SKM-1 (cell line): ENCODE measurements around the gene DOP1B.
A peak's percentile ranks its signal among the peaks of the same experiment; 100 is the strongest.
"Not testable (repeated sequence)": the region's sequence is repeated elsewhere in the genome, so short reads cannot be mapped to it uniquely, and the experiment has no call there.

Experiments used
- DNase-seq: peaks from one replicate; lab custom pipeline; 2025; ENCODE audit not compliant: unreplicated experiment; lab: John Stamatoyannopoulos, UW

The DOP1B gene, protein sequence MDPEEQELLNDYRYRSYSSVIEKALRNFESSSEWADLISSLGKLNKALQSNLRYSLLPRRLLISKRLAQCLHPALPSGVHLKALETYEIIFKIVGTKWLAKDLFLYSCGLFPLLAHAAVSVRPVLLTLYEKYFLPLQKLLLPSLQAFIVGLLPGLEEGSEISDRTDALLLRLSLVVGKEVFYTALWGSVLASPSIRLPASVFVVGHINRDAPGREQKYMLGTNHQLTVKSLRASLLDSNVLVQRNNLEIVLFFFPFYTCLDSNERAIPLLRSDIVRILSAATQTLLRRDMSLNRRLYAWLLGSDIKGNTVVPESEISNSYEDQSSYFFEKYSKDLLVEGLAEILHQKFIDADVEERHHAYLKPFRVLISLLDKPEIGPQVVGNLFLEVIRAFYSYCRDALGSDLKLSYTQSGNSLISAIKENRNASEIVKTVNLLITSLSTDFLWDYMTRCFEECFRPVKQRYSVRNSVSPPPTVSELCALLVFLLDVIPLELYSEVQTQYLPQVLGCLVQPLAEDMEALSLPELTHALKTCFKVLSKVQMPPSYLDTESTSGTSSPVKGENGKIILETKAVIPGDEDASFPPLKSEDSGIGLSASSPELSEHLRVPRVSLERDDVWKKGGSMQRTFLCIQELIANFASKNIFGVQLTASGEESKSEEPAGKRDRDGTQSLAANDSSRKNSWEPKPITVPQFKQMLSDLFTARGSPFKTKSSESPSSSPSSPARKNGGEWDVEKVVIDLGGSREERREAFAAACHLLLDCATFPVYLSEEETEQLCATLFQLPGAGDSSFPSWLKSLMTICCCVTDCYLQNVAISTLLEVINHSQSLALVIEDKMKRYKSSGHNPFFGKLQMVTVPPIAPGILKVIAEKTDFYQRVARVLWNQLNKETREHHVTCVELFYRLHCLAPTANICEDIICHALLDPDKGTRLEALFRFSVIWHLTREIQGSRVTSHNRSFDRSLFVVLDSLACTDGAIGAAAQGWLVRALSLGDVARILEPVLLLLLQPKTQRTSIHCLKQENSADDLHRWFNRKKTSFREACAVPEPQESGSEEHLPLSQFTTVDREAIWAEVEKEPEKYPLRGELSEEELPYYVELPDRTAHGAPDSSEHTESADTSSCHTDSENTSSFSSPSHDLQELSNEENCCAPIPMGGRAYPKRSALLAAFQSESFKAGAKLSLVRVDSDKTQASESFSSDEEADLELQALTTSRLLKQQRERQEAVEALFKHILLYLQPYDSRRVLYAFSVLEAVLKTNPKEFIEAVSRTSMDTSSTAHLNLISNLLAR (N-terminal part only)

DNA sequence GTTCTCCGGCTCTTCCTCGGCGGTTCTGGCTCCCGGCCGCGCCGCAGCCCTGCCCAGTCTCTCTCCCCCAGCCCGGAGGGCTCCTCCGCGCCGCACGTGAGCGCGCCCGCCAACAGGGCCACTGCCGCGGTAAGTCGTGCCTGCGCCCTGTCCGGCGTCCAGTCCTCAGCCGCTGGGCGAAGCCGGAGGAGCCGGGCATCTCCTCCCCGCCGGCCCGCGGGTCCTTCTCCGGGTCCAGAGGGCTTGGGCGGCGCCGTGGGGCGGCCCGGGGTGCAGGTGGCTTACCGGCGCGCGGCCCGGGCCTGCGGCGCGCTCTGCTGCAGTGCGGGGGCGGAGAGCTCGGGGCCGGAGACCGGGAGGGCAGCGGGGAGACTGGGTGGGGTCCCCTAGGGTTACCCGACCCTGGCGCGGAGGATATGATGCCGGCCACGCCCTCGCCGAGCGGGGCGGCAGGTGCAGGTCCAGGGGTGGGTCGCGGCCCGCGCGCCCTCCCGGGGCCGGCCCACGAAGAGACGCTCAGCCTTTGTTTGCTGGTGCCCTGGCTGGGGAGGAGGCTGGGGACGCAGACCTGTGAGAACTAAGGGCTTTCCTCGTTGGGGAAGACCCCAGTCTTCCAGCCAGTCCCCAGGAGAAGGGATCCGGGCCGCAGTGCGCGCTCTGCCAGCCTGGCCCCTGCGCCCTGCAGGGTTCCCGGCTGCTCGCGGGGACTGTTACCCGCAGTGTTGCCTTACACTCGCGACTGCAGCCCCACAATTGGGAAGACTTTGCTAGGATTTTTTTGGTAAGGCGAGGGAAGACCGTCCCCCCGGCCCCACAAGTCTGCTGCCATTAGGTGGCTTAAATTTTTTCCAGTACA lies at the start of gene DOP1B:
TSS of gene DOP1B (plus strand) at position 10 of the 856 bp plus-strand sequence. CDS start 7,910 bp downstream, outside the sequence.
- no peak for DNase-seq

GRCh38 chr21:36109868-36110267 lies 46.8 kb upstream of the DOP1B start:
- no peak for DNase-seq

- no peak for DNase-seq
Observed at GRCh38 chr21:36111238-36111637, 45.4 kb upstream of the DOP1B start.

- DNase-seq, result no peak
Observed at GRCh38 chr21:36113647-36114428, 42.8 kb upstream of the DOP1B start.

DNA sequence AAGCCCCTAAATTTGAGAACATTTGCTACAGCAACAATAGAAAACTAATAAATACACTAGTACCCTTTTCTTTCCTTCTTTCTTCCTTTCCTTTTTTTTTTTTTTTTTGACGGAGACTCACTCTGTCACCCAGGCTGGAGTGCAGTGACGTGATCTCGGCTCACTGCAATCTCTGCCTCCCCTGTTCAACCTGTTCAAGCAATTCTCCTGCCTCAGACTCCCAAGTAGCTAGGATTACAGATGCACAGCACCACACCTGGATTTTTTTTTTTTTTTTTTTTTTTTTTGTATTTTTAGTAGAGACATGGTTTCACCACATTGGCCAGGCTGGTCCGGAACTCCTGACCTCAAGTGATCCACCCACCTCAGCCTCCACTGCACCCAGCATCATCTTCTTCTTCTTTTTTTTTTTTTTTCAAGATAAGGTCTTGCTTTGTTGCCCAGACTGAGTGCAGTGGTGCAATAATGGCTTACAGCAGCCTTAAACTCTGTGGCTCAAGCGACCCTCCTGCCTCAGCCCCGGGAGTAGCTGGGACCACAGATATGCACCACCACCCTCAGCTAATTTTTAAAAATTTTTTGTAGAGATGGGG lies 41.4 kb upstream of the DOP1B start:
- peak; percentile 50 for DNase-seq

GRCh38 chr21:36117286-36117741 lies 39.3 kb upstream of the DOP1B start:
- DNase-seq, result no peak

- peak; percentile 54 for DNase-seq
Observed at GRCh38 chr21:36120304-36120888, 36.2 kb upstream of the DOP1B start.

DNA sequence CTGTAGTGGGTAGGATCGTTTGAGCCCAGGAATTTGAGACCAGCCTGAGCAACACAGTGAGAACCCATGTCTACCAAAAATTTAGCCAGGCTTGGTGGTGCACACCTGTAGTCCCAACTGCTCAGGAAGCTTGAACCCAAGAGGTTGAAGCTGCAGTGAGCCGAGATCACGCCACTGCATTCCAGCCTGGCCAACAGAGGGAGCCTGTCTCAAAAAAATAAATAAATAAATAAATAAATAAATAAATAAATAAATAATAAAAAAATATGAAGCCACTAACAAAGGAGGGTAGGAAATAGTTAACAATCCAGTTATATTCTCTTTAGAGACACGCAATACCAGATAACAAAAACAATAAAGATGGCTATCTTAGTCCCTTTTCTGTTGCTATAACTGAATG lies 33.6 kb upstream of the DOP1B start:
- DNase-seq, result no peak

DNA sequence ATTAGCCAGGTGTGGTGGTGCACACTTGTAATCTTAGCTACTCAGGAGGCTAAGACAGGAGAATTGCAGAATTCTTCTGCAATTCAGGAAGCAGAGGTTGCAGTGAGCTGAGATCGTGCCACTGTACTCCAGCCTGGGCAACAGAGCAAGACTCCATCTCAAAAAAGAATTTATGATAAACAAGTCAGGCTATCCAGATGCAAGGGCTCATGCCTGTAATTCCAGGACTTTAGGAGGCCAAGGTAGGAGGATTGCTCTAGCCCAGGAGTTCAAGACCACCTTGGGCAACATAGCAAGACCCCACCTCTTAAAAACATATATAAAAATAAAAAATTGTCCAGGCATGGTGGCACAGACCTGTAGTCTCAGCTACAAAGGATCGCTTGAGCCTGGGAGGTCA lies 32.2 kb upstream of the DOP1B start:
- no peak for DNase-seq

DNA sequence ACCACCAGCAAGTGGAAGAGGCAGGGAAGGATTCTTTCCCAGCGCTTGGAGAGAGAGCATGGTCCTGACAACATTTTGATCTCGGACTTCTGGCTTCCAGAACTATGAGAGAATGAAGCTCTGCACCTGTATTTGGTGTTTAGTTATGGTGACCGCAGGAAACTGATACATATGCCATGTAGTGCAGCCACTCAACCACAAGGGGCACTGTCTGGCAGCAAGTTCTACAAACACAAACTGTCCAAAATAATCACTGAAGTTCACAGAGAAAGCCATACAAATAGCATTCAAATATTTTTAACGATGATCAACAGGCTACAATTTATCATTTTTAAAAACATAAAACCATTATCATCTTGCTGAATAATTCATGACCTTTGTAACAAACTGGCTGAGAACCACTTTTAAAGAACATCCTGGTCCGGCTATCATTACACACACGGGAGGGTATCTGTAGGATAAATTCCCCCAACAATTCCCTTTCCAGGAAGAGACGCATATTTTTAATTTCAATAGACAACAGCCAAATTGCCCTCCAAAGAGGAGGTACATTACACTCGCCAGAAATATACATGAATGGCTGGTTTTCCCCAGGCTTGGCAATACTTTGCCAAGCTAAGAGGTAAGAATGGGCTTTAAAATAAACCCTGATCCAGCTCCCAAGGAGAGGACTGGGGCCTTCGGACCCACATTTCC lies 31.0 kb upstream of the DOP1B start:
- peak; percentile 44 for DNase-seq

DNA sequence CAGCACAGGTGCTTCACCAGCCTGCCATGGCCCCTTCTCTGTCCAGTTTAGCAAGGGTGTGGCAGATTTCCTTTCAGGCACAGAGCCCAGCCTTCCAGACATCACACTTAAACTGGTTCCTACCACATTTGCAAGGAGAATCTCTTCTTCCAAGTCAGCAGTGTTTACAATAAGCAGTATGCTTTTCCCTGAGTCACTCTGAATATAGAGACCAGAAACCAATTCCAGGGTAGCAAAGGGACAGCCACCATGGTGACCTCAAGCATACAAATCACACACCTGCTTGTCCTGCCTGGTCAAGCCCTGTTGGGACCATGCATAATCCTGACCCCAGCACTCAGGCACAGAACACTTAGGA lies 30.4 kb upstream of the DOP1B start:
- no peak for DNase-seq

DNA sequence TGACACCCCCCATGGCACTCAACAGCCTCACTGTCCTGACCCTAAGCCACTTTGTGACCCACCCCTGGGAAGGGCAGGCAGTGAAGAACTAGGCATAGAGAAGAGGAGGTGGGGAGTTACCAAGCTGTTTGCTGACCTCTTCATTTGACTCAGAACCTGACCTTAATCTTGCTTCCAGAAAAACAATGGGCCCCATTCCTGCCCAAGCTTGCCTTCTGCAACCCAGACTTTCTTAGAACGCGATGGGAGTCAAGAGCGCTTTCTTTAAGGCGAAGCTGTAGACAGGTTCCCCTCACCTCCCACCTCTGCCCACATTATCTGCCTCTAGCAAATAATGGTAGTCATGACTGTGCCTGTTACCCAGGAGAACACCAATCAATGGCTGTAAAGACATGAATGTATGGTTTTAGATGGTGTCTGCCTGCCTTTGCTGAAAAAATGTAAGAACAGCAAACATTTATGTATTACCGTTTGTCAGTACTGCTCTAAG lies 30.0 kb upstream of the DOP1B start:
- DNase-seq, result no peak

DNA sequence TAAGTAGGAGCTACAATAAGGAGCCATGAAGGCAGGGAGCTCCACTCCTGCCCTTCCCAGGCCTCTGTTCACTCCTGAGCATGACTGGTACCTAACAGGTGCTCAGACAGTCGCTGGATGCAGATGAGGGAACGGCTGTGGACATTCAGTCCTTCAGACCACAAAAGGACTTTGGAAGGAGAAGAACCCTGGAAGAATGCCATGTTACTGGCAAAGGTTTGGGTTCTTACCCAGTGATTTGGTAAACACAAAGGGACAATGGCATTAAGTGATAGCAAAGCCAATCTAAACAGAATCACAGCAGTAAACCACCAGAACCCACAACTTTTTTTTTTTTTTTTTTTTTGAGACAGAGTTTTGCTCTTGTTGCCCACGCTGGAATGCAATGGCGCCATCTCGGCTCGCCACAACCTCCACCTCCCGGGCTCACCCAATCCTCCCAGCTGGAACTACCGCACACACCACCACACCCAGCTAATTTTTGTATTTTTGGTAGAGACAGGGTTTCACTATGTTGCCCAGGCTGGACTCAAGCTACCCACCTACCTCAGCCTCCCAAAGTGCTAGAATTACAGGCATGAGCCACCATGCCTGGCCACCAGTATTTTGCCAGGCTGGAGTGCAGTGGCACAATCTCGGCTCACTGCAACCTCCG lies 29.2 kb upstream of the DOP1B start:
- DNase-seq, result no peak

DNA sequence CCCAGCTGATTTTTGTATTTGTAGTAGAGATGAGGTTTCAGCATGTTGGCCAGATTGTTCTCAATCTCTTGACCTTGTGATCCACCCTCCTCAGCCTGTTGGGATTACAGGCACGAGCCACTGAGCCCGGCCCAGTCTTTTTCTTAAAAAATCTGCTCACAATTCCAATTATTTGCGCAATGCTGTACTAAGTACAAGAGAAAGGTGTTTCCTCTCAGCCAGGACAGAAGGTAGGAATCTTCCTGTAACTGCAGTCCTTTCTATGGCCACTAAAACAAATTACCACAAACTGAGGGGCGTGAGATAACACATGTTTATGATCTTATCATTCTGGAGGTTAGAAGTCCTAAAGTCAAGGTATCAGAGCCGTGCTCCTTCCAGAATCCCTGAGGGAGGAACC lies 28.6 kb upstream of the DOP1B start:
- DNase-seq, result no peak

GRCh38 chr21:36129219-36129618 lies 27.4 kb upstream of the DOP1B start:
- DNase-seq, result no peak

- DNase-seq, result not testable (repeated sequence)
Observed at GRCh38 chr21:36130414-36130762, 26.2 kb upstream of the DOP1B start.

DNA sequence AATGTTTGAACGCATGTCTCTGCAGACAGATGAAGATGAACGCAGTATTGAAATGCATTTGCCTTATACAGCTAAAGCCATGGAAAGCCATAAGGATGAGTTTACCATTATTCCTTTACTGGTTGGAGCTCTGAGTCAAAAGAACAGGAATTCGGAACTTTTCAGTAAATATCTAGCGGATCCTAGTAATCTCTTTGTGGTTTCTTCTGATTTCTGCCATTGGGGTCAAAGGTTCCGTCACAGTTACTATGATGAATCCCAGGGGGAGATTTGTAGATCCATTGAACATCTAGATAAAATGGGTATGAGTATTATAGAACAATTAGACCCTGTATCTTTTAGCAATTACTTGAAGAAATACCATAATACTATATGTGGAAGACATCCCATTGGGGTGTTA lies 25.8 kb upstream of the DOP1B start:
- not testable (repeated sequence) for DNase-seq

- no peak for DNase-seq
Observed at GRCh38 chr21:36132696-36133095, 23.9 kb upstream of the DOP1B start.
